GM19025 (cell line): ENCODE measurements around the gene TUBA3C.

ENCODE experiments used
- ATAC-seq: cut with Tn5 transposase; IDR thresholded peaks from one replicate; pipeline ENCODE4 v1.9.1; 2021; ENCODE audit warnings: mild to moderate bottlenecking, low read depth, moderate library complexity; ENCODE audit not compliant: unreplicated experiment

The TUBA3C gene

DNA sequence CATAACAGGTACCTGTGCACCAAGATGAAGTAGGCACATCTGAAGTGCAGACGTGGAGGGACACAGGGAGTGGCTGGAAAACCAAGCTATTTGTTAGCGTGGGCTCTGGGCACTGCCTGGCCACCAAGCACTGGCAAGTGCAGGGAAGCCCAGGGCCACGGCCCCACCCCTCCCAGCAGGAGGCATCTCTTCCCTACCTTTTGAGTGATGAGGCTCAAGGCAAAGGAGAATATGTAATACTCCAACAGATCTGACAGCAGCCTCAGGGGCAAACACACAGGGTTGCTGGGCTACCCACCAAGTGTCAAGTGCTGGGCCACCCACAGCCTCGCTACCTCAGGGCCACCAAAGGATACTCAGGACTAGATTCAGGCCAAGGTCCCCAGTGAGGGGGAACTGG lies 11.6 kb downstream of the TUBA3C start:
- ATAC-seq: no peak

DNA sequence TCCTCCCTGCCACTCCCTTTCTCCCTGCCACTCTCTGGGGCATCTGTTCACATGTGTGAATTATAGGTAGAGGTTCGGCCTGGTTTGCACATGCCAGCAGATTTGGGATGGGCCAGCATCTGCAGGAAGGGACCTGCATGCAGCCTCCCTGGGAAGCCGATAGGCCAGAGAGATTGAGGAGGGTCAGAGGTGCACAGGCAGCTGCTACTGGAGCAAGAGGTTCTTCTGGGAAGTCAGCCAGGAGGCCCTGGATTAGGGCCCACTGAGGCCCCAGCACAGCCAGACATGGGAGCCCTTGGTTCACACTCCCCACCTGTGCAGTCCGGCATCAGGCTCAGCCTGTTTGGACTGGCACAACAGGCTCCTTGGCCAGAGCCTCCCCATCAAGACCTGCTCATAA lies 12.1 kb downstream of the TUBA3C start:
- no peak for ATAC-seq

DNA sequence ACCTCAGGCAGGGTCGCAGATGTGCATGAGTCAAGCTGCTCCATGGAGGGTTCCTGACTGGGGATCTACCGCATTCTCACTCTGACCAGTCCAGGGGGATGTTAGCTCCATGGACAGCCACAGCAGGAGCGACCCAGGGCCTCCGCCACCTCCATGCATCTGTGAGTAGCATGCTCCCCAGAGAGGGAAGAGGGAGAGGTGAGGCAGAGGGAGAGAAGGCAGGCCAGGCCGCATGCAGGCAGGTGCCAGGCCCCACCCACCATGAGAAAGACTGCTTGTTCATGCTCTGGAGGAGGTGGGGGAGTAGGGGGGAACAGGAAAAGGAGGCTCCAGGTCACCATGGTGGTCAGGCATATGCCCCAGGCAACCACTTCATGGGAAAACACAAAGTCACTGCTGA lies 20.3 kb downstream of the TUBA3C start:
- no peak for ATAC-seq

DNA sequence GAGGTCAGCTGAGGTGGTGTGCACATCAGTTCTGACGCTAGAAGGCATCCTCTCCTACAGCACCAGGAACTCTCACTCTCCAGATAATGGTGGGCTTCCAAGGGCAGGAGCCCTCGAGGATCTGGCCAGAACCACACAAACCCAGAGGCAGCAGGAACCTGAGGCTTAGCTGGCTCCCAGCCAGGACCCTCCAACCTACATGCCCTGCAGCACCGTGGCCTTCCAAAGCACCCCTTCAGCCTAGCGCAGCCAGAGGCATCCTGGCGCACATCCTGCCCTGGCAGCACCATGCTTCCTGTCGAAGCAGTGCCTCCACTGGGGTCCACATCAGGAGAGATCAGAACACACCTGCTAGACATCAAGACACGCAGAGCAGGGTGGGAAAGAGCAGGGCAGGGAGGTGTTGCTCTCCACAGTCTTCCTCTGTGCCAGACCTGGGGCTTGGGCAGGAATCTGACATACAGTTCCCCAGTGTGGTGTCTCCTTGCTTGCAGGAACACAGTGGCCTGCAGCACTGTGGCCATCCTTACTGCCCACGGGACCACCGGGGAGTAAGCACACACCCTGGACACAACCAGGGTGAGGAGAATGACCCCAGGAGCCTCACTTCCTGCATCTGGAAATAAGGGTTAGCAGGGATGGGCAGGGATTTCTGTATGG lies 21.7 kb downstream of the TUBA3C start:
- no peak for ATAC-seq

GRCh38 chr13:19159181-19159580 lies 22.4 kb downstream of the TUBA3C start:
- no peak for ATAC-seq

GRCh38 chr13:19158526-19159174 lies 23.0 kb downstream of the TUBA3C start:
- no peak for ATAC-seq

DNA sequence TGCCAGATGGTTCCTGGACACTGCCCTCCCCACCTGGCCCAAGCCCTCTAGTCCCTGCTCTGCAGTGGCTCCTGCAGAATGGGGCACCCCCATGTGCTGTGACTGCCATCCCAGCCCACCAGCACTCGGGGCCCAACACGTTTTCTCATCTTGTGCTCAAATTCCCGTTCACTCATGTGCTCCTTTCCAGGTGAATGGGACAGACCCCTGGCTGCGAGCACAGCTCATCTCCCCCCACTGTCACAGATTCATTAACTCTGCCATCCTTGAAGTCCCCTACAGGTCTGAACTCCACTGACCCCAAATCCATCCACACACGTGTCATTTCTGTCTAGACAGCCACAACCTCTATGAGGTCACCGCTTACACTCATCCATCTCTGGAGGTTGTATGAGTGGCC lies 23.6 kb downstream of the TUBA3C start:
- no peak for ATAC-seq

GRCh38 chr13:19157461-19157860 lies 24.2 kb downstream of the TUBA3C start:
- no peak for ATAC-seq

- ATAC-seq: no peak
Observed at GRCh38 chr13:19156013-19156825, 25.4 kb downstream of the TUBA3C start.

- no peak for ATAC-seq
Observed at GRCh38 chr13:19155321-19155861, 26.2 kb downstream of the TUBA3C start.

- no peak for ATAC-seq
Observed at GRCh38 chr13:19154843-19155242, 26.8 kb downstream of the TUBA3C start.

- ATAC-seq: no peak
Observed at GRCh38 chr13:19153782-19154450, 27.7 kb downstream of the TUBA3C start.

DNA sequence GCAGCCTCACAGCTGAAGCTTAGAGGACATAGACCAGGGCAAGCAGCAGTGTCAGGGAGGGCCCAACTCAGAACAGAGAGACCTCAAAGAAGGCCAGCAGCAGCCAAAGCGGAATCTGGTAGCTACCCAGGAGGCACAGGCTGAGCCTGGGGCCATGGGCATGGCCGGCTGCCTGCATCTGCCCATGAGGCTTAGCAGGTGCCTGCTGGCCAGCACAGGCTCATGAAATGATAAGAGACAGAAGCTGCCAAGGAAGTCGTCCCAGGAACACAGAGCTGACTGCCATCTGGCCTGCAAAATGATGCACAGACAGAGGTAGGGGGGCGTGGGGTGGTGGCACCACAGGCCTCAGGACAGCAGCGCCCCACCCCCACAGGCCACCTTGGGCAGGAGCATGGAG lies 29.2 kb downstream of the TUBA3C start:
- no peak for ATAC-seq

- ATAC-seq: no peak
Observed at GRCh38 chr13:19151581-19152263, 29.9 kb downstream of the TUBA3C start.

- ATAC-seq: no peak
Observed at GRCh38 chr13:19150712-19151228, 30.9 kb downstream of the TUBA3C start.

- no peak for ATAC-seq
Observed at GRCh38 chr13:19150226-19150625, 31.4 kb downstream of the TUBA3C start.

- no peak for ATAC-seq
Observed at GRCh38 chr13:19148561-19148960, 33.1 kb downstream of the TUBA3C start.
